PFSK-1 (cell line): ENCODE results near the gene PATE1.

Experiments
- POLR2AphosphoS5 ChIP-seq: IDR thresholded peaks from 2 replicates; pipeline ENCODE4 v1.6.1; 2012; ENCODE audit warnings: low read depth, mild to moderate bottlenecking, control low read depth, low read length, moderate library complexity
- TF ChIP-seq, protein P1 (sequence below), 2 experiments: IDR thresholded peaks; 2 replicates each; pipeline versions ENCODE4 v1.6.1 to v1.8.0; 2011 to 2012; ENCODE audit warnings: low read depth in 2 of 2, low read length in 2 of 2, control low read depth in 1 of 2, inconsistent platforms in 1 of 2, mild to moderate bottlenecking in 1 of 2, moderate library complexity in 1 of 2; ENCODE audit not compliant: insufficient read depth in 1 of 2

DNA sequence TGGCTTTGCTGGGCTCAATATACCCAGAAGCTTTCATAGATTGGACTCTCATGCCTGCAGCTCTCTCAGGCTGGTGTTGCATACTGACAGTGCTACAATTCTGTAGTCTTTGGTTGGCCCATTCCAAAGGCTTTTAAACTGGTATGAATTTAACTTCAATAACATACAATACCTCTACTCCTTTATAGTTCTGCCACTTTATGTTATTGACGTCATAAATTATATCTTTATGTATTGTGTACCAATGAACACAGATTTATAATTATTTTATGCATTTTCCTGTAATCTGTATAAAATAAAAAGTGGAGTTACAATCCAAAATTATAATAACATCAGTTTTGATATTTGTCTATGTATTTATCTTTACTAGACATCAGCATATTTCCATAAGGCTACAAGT, 16.4 kb downstream of the PATE1 start:
- TF ChIP-seq, protein P1, sequence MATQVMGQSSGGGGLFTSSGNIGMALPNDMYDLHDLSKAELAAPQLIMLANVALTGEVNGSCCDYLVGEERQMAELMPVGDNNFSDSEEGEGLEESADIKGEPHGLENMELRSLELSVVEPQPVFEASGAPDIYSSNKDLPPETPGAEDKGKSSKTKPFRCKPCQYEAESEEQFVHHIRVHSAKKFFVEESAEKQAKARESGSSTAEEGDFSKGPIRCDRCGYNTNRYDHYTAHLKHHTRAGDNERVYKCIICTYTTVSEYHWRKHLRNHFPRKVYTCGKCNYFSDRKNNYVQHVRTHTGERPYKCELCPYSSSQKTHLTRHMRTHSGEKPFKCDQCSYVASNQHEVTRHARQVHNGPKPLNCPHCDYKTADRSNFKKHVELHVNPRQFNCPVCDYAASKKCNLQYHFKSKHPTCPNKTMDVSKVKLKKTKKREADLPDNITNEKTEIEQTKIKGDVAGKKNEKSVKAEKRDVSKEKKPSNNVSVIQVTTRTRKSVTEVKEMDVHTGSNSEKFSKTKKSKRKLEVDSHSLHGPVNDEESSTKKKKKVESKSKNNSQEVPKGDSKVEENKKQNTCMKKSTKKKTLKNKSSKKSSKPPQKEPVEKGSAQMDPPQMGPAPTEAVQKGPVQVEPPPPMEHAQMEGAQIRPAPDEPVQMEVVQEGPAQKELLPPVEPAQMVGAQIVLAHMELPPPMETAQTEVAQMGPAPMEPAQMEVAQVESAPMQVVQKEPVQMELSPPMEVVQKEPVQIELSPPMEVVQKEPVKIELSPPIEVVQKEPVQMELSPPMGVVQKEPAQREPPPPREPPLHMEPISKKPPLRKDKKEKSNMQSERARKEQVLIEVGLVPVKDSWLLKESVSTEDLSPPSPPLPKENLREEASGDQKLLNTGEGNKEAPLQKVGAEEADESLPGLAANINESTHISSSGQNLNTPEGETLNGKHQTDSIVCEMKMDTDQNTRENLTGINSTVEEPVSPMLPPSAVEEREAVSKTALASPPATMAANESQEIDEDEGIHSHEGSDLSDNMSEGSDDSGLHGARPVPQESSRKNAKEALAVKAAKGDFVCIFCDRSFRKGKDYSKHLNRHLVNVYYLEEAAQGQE (IDR thresholded peaks at IDR 0.05; ENCODE audit: insufficient read depth in 1 of 2, low read depth in 2 of 2, low read length in 2 of 2), result no peak
- no peak for TF ChIP-seq POLR2AphosphoS5
